OCI-LY1 (cell line): ENCODE data around the gene CDH4.

Source experiments
- EZH2 ChIP-seq: fragments of 200-600 bp; sonication (generic), shearing (Covaris generic); IDR thresholded peaks from 2 replicates; pipeline ENCODE4 v1.8.0; 2017; ENCODE audit warnings: borderline replicate concordance, mixed run types, mild to moderate bottlenecking, antibody characterized with exemption, low read length, moderate library complexity, mixed read lengths
- TF ChIP-seq, protein P1 (sequence below): fragments of 200-600 bp; sonication (generic), shearing (Covaris generic); IDR thresholded peaks from 2 replicates; pipeline ENCODE4 v1.5.1; 2017; ENCODE audit warnings: mild to moderate bottlenecking, antibody characterized with exemption, low read length, moderate library complexity, mixed read lengths

DNA sequence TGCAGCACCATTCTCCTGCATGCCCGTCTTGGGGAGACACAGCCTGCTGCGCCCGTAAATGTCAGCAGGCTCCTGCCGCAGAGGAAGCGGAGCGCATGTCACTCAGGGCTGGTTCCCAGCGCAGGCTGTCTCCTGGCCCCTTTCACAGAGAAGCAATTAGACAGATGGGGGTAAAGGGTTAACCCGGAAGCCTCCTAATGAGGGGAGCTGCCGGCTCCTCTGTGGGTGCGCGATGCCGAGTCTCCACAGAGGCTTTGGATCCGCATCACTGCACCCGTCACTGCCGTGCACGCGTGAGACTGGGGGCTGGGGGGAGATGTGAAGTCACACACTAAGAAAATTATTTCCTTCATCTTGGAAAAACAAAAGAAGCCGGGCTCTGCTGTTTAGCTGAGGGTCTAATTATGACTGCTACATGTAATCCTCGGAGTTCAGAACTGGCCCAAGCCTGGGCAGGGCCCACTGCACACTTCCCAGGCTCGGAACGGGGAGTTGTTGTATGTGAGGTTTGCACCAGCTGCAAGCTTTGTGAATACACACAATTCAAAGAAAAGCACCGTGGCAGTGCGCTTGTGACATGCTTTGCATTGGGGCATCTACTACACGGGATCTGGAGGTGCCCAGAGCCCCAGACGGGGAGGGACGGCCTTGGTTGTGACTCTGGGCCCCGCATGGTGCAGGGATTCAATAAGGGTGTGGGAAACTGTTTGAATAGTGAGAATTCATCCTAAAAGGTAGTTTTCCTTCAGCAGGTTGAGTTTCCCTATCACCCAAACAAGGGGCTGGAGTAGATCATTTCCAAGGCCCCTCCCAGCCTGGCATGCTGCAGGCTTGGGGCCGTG is 482.1 kb downstream of the CDH4 start:
- no peak for TF ChIP-seq EZH2
- TF ChIP-seq, protein P1, sequence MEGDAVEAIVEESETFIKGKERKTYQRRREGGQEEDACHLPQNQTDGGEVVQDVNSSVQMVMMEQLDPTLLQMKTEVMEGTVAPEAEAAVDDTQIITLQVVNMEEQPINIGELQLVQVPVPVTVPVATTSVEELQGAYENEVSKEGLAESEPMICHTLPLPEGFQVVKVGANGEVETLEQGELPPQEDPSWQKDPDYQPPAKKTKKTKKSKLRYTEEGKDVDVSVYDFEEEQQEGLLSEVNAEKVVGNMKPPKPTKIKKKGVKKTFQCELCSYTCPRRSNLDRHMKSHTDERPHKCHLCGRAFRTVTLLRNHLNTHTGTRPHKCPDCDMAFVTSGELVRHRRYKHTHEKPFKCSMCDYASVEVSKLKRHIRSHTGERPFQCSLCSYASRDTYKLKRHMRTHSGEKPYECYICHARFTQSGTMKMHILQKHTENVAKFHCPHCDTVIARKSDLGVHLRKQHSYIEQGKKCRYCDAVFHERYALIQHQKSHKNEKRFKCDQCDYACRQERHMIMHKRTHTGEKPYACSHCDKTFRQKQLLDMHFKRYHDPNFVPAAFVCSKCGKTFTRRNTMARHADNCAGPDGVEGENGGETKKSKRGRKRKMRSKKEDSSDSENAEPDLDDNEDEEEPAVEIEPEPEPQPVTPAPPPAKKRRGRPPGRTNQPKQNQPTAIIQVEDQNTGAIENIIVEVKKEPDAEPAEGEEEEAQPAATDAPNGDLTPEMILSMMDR, result no peak
